Measurements from ENCODE around the gene FAXC.
"Not testable (repeated sequence)": the region's sequence is repeated elsewhere in the genome, so short reads cannot be mapped to it uniquely, and the experiment has no call there.

Gene FAXC

GRCh38 chr6:99285881-99286280 lies 63.6 kb downstream of the FAXC start:
- DNase-seq (ENCODE audit: low read depth): no peak

- DNase-seq (ENCODE audit: low read depth): no peak
Measured at GRCh38 chr6:99282479-99283062, 66.9 kb downstream of the FAXC start.

GRCh38 chr6:99276747-99277146 lies 72.7 kb downstream of the FAXC start:
- no peak for DNase-seq (ENCODE audit: low read depth)

- no peak for DNase-seq (ENCODE audit: low read depth)
Measured at GRCh38 chr6:99270826-99271225, 78.6 kb downstream of the FAXC start.

- DNase-seq (ENCODE audit: low read depth): no peak
Measured at GRCh38 chr6:99270030-99270429, 79.4 kb downstream of the FAXC start.

GRCh38 chr6:99269207-99269606 lies 80.3 kb downstream of the FAXC start:
- no peak for DNase-seq (ENCODE audit: low read depth)

- DNase-seq (ENCODE audit: low read depth): not testable (repeated sequence)
Measured at GRCh38 chr6:99266996-99267395, 82.5 kb downstream of the FAXC start.

- DNase-seq (ENCODE audit: low read depth): not testable (repeated sequence)
Measured at GRCh38 chr6:99265447-99265846, 84.0 kb downstream of the FAXC start.

GRCh38 chr6:99254616-99255550 lies 94.6 kb downstream of the FAXC start:
- no peak for DNase-seq (ENCODE audit: low read depth)

- no peak for DNase-seq (ENCODE audit: low read depth)
Measured at GRCh38 chr6:99253271-99253670, 96.2 kb downstream of the FAXC start.

- DNase-seq (ENCODE audit: low read depth): no peak
Measured at GRCh38 chr6:99252421-99252820, 97.1 kb downstream of the FAXC start.

GRCh38 chr6:99250476-99250875 lies 99.0 kb downstream of the FAXC start:
- DNase-seq (ENCODE audit: low read depth): no peak

- DNase-seq (ENCODE audit: low read depth): no peak
Measured at GRCh38 chr6:99246602-99247001, 102.9 kb downstream of the FAXC start.

- no peak for DNase-seq (ENCODE audit: low read depth)
Measured at GRCh38 chr6:99241905-99242534, 107.5 kb downstream of the FAXC start.

- no peak for DNase-seq (ENCODE audit: low read depth)
Measured at GRCh38 chr6:99236010-99236409, 113.5 kb downstream of the FAXC start.

- no peak for DNase-seq (ENCODE audit: low read depth)
Measured at GRCh38 chr6:99233219-99233618, 116.3 kb downstream of the FAXC start.

- no peak for DNase-seq (ENCODE audit: low read depth)
Measured at GRCh38 chr6:99232056-99232455, 117.4 kb downstream of the FAXC start.

GRCh38 chr6:99225172-99225571 lies 124.3 kb downstream of the FAXC start:
- no peak for DNase-seq (ENCODE audit: low read depth)
